HG02973 (cell line): ENCODE results near the gene MTNR1B.

Source experiments
- ATAC-seq: cut with Tn5 transposase; IDR thresholded peaks from one replicate; pipeline ENCODE4 v1.9.1; 2021; ENCODE audit warnings: moderate library complexity; ENCODE audit not compliant: unreplicated experiment

Gene MTNR1B

DNA sequence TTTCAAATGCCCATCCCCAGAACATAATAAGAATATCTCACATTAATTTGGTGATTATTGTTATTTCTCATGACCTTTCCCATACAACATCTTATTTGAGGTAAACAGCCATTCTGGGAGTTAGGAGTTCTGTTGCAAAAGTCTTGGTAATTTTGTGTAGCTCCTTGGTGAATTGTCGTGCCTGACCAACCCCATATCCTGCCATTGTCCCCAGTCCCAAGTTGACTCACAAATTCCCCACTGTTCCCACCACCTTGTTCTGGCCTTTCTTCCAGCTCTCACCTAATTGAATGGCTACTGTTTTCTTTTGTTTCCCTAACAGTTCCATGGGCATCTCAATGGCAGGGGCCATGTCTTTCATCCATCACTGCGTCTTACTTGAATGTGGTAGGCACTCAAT lies 8.0 kb downstream of the MTNR1B start:
- ATAC-seq: no peak

GRCh38 chr11:92978271-92979111 lies 9.0 kb downstream of the MTNR1B start:
- ATAC-seq: no peak

- no peak for ATAC-seq
Measured at GRCh38 chr11:92979176-92979575, 9.7 kb downstream of the MTNR1B start.

DNA sequence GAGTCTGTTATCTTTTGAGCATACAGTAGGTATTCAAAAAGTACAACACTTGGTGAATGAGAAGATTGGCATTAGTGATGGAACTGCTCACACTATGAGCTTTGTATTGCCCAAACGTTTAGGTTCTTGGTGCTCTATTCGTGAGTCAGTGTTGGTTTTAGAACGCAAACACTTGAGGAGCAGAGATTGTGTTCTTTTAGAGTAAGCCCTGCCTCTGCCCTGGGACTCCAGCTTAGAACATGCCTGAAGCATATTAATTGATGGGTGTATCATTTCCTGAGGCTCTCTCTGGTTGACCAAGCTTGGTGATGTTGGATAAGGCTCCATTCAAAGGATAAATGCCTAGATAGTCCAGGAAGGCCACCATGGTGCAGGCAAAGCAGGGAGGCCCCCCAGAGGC lies 10.9 kb downstream of the MTNR1B start:
- no peak for ATAC-seq

GRCh38 chr11:92981508-92982043 lies 12.1 kb downstream of the MTNR1B start:
- no peak for ATAC-seq

DNA sequence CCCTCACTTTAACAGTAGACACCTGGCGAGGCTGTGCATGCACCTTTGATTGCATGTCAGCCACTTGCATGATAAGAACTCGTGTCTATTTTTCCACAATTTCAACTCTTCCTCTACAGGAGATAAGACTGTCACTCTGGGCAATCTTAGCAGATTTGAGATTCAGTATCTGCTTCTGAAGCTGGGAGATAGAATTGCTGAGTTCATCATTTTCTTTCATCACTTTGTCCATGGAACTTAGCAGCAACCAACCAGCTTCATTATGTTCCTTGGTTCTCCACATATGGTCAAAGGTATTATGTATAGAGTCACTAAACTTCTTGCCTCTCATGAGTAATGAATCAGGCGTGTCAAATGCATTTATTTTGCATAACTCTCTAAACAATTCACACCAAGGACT lies 17.1 kb downstream of the MTNR1B start:
- no peak for ATAC-seq

- no peak for ATAC-seq
Measured at GRCh38 chr11:92993004-92993403, 23.6 kb downstream of the MTNR1B start.

GRCh38 chr11:93000511-93001476 lies 31.3 kb downstream of the MTNR1B start:
- ATAC-seq: no peak

DNA sequence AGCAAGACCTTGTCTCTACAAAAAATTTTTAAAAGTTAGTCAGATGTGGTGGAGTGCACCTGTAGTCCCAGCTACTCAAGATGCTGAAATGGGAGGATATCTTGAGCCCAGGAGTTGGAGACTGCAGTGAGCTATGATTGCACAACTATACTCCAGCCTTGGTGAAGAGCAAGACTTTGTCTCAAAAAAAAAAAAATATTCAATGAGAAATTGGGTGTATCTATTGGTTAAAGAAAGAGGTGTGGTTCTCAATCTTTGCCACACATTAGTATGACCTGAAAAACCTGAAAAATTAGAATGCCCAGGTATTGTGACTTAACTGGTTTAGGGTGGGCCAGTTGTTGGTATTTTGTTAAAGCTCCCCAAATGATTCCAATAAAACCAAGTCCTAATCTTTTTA lies 32.4 kb downstream of the MTNR1B start:
- ATAC-seq: no peak

GRCh38 chr11:93002380-93002779 lies 32.9 kb downstream of the MTNR1B start:
- no peak for ATAC-seq

DNA sequence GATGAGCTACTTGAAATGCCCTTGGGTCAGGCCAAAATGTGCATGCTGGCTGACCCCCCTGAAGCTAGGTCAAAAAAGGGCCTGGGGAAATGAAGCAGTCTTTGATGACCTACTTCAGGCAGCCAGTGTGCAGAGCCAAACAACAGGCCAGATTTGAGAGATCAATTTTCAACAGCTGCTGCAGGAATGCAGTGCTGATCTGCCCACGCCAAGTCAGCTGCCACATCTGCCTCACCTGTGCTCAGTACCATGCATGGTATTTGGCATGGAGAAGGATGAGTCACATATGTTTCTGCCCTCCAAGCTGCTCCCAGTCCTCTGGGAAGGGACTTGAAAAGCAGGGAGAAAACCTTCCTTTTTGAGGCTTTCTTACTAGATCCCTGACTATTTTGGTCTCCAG lies 35.8 kb downstream of the MTNR1B start:
- no peak for ATAC-seq

DNA sequence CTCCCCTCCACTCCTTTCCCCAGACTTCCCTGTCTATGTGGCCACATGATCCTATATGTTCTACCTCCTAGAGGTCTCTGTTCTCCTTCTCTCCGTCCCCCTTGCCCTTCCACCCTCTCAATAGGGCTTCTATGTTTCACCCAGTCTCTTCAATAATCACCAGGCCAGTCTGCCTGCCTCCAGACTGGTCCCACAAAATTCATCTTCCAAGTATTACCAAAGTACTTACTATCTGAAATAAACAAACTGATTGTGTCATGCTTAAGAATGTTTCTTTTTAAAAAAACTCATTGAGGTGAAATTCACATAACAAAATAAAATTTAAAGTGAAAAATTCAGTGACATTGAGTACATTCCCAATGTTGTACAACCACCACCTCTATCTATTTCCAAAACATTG lies 44.2 kb downstream of the MTNR1B start:
- no peak for ATAC-seq

- no peak for ATAC-seq
Measured at GRCh38 chr11:93016595-93016994, 47.1 kb downstream of the MTNR1B start.

DNA sequence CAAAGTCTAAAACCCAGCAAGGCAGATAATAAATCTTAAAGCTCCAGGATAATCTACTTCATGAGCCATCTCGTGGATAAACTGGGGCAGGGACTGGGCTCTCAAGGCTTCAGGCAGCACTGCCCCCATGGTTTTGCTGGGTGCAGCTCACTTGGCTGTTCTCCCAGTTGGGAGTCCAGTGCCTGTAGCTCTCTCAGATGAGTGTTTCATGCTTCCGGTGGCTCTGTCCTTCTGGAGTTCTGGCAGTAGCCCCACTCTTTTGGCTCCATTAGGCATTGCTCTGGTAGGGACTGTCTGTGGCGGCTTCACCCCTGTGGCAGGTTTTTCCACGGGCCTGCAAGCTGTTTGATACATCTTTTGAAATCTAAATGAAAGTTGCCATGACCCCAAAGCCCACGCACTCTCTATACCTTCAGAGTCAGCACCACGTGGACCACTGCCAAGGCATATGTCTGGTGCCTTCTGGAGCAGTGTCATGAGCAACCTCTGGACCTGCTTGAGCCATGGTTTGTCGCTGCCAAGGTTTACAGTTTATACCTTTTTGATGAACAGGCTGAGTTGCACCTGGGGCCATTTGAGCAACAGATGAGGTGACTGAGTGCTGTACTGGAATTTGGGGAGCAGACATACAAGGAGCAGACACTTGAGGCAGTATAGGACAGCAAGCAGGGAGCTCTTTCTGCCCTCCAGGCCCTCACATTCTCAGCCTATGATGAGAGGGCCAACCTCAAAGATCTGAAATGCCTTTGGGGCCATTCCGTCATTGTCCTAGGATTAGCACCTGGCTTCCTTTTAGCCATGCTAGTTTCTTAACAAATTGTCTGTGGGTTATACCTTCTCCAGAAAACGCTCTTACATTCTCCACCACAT lies 48.6 kb downstream of the MTNR1B start:
- ATAC-seq: no peak

DNA sequence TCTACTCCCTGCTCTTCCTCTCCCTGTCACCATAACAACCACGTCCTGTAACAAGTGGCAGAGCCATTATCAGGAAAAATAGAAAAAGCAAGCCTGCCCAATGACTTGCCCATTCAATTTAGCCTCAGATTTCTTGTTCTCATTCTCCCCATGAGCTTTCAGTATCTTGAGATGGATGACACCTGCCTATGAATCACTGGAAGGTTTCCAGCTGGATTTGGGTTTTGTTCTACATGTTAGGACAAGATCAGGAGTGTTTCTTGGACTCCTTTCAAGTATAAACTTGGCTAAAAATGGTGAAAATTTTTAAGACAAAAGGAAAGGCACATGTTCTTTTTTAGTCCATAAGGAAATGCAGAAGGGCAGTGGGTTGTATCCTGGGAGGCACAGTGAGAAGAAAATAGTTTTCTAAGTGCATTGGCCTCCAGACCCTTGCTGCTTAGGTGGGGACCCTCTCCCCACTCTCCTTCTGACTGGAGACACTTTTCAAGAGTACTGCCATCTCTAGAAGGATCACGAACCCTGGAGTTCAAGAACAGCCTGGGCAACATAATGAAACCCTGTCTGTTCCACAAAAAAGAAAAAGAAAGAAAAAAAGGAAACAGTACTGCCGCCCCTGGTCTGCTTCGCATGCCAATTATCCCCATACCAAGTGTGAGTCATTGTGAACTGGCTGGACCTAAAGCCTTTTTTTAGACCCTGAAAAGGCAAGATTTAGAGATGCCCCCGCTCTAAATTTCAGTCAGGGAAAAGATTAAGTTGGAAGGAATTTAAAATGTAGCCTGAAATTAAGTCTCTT lies 51.0 kb downstream of the MTNR1B start:
- no peak for ATAC-seq

DNA sequence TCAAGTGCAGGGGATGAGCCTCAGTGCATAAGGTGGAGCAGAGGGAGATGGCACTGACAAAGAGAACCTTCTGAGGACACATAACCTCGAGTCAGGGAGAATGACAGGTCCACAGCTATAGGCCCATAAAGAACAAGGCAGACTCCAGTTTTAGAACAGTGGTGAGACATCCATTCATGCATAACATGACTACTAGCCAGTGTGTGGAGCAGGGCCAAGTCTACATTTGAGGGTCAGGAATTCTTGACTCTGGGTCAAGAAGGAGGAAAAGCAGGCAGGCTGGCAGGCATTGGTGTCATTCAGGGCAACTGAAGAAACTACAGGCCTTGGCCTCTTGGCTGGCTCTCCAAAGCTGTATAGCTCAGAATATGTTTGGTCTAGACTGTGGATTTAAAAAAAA lies 54.9 kb downstream of the MTNR1B start:
- no peak for ATAC-seq

- ATAC-seq: no peak
Measured at GRCh38 chr11:93025558-93026255, 56.3 kb downstream of the MTNR1B start.

DNA sequence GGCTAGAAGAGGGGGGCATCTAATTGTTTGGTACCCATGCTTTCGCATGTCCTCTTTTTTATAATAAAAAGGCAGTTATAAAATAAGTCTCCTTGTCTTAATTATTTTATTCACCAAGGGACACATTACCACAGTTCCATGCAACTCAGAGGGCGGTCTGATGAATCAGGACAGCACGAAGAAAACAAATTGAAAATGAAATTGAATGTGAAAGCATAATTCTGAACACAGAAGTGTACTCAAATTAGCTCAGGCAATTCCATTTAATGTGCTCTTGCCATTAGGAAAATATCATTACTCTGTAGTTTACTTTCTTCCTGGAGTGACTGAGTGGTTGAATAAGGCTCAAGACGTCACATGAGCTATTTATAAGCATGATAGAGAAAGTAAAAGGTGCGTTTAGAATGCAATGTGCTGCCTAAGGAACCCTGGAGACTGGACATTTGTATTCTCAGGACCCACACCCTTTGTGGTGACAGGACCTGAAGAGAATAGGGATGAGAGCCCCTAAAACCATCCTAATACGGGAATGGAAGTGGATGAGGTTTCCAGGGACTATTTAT lies 59.6 kb downstream of the MTNR1B start:
- no peak for ATAC-seq

DNA sequence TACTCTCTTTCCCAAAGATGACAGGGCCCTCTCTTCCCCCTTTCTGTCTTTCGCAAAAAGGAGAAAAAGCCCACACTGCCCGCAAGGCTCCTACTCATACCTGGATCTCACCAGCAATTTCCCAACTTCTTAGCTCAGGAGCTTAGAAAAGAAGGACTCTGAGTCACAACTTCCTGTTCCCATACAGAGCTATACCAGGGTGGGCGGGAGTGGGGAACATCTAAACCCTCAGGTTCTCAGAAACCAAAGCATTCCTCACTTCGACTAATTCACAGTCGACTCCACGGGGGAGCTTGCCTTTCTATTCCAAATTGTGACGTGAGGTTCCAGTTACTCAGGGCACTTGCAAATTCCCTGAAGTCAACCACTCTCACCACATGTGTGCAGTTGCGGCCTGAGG lies 61.9 kb downstream of the MTNR1B start:
- no peak for ATAC-seq
